ENCODE results near the gene AKAP5. TPM values are rescaled to one million over a fixed set of nuclear protein-coding genes. Genes with fewer than 3 reads are reported as not detected.

The AKAP5 gene
- total and polyA plus RNA-seq, 2 of the 13 experiments (the other 11 are each of a cell fraction or from before 2014, with no cell fraction given): 0.18 to 1.5 TPM

- POLR2A ChIA-PET: no interaction called here
- intact Hi-C loops (cut with micrococcal nuclease; ENCODE audit: unreplicated experiment): no loop called here
- WGBS (ENCODE audit: low lambda C conversion rate): 98% methylated on average over 6 of the region's 6 CpGs
Observed at GRCh38 chr14:64463873-64464272, 1.4 kb upstream of the AKAP5 start.

More at GRCh38 chr14:64463873-64464272, 1.4 kb upstream of the AKAP5 start:
- H3K4me1 ChIP-seq (ENCODE audit: insufficient read depth, low read length): peaks cover 28% of the 10 kb centered on the region
- TF ChIP-seq, protein P1, sequence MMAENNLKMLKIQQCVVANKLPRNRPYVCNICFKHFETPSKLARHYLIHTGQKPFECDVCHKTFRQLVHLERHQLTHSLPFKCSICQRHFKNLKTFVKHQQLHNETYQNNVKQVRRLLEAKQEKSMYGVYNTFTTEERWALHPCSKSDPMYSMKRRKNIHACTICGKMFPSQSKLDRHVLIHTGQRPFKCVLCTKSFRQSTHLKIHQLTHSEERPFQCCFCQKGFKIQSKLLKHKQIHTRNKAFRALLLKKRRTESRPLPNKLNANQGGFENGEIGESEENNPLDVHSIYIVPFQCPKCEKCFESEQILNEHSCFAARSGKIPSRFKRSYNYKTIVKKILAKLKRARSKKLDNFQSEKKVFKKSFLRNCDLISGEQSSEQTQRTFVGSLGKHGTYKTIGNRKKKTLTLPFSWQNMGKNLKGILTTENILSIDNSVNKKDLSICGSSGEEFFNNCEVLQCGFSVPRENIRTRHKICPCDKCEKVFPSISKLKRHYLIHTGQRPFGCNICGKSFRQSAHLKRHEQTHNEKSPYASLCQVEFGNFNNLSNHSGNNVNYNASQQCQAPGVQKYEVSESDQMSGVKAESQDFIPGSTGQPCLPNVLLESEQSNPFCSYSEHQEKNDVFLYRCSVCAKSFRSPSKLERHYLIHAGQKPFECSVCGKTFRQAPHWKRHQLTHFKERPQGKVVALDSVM (CRISPR knock-in tag; IDR thresholded peaks at IDR 0.05): 0 out of 2 replicates have a peak, but pooled peaks have one; percentile 20
- no peak for TF ChIP-seq ZBTB39 (CRISPR knock-in tag; IDR thresholded peaks at IDR 0.05)
- H3K36me3 ChIP-seq (replicated peaks in 1 of 2; ENCODE audit: control insufficient read depth in 1 of 2, insufficient read depth in 2 of 2, low read length in 2 of 2): peaks cover 0 to 8% of the 10 kb centered on the region in 2 experiments; a peak in 2 of 5 replicates
- H2AFZ ChIP-seq (ENCODE audit: low read length): no peak overlapping the region
- H3K9ac ChIP-seq (ENCODE audit: insufficient read depth, low read depth, low read length): no peak overlapping the region
- BruUV-seq (replicated peaks): no TSS peak
- no peak for ATAC-seq
- H3K79me2 ChIP-seq (ENCODE audit: insufficient read depth, low read length): no peaks in the 10 kb centered on the region
- FAIRE-seq: no peak
- in situ Hi-C loops (cut with HindIII; ENCODE audit: extremely low pct_ligation_motif_present, low pct_unique_long_range_greater_than_20kb): no loop called here
- H3K4me2 ChIP-seq (ENCODE audit: low read depth, low read length): no peak overlapping the region; the same call in 1 of the 2 replicates
- H3K9me3 ChIP-seq (ENCODE audit: low read length): no peaks in the 10 kb centered on the region
- CTCF ChIA-PET (ENCODE audit: low intra/inter-chr PET ratio, low total read pairs): no interaction called here
- DNase-seq (ENCODE audit: low spot score): no peak
- H3K4me3 ChIP-seq (replicated peaks in 1 of 3; ENCODE audit: insufficient read depth in 1 of 3, low read depth in 2 of 3, low read length in 3 of 3): no peak overlapping the region
- no peaks in the 10 kb centered on the region for H4K20me1 ChIP-seq (ENCODE audit: insufficient read depth, low read length)
- H3K27me3 ChIP-seq (ENCODE audit: control insufficient read depth in 1 of 2, insufficient read depth in 2 of 2, low read length in 2 of 2): no peaks in the 10 kb centered on the region
- H3K27ac ChIP-seq (ENCODE audit: extremely low read length, insufficient read depth, low read length): no peak overlapping the region

All from HepG2 (cell line).